ENCODE results near the gene VWA5A. TPM values are rescaled to one million over a fixed set of nuclear protein-coding genes. Genes with fewer than 3 reads are reported as not detected.

Gene VWA5A
- total RNA-seq, 4 donors from 2014 or later: 10.1 to 72.5 (median 37.2) TPM

DNA sequence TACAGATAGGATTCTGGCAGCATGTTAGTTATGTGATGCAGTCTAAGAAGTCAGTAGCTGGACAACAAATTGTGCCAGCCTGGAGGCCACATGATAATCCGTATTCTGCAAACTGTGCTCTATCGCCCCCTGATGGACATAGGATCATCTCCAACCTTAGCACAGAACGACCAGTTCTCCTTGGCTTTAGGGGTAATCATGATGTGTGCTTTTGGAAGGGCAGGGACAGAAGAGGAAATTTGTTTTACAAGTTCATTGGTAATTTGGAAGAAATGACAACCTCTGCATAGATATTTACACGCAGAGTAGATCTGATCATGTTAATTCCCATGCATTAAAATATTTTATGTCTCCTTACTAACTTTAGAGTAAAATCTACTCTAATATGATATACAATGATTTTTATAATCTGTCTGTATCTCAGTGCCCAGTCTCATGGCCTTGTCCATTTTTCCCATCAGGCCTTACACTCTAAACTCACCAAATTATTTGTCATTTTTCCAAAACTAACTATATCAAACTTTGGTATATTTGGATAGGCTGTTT is 80.0 kb downstream of the VWA5A start:
- DNase-seq: peak; percentile 65
- Histone ChIP-seq H3K27ac (peak overlapping the region in 3 of 4 donors; percentile 28 to 56 (median 53)), H3K27me3 (no peaks in the 10 kb centered on the region), H3K36me3 (no peaks in the 10 kb centered on the region), H3K4me3 (no peak overlapping the region), H3K9me3 (no peaks in the 10 kb centered on the region), H3K4me1 (peaks cover 0 to 16% (median 5%) of the 10 kb centered on the region in 4 donors)
- TF ChIP-seq, protein P1, sequence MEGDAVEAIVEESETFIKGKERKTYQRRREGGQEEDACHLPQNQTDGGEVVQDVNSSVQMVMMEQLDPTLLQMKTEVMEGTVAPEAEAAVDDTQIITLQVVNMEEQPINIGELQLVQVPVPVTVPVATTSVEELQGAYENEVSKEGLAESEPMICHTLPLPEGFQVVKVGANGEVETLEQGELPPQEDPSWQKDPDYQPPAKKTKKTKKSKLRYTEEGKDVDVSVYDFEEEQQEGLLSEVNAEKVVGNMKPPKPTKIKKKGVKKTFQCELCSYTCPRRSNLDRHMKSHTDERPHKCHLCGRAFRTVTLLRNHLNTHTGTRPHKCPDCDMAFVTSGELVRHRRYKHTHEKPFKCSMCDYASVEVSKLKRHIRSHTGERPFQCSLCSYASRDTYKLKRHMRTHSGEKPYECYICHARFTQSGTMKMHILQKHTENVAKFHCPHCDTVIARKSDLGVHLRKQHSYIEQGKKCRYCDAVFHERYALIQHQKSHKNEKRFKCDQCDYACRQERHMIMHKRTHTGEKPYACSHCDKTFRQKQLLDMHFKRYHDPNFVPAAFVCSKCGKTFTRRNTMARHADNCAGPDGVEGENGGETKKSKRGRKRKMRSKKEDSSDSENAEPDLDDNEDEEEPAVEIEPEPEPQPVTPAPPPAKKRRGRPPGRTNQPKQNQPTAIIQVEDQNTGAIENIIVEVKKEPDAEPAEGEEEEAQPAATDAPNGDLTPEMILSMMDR (IDR thresholded peaks at IDR 0.05): peak; percentile 50 to 66 (median 63)
- TF ChIP-seq POLR2AphosphoS5 (IDR thresholded peaks at IDR 0.05) (no peak), POLR2A (IDR thresholded peaks at IDR 0.05) (no peak), EP300 (IDR thresholded peaks at IDR 0.05; ENCODE audit: low read depth) (no peak)
- in situ Hi-C loops (cut with MboI; ENCODE audit: low pct_ligation_motif_present in 1 of 4, low pct_unique_long_range_greater_than_20kb in 1 of 4, low sequenced_read_pairs in 3 of 4) (loop anchor here in 2 of 4 donors (10.0 kb wide), 1 partner anchor 120 kb away; no protein-coding TSS in a partner anchor), intact Hi-C loops (cut with DNase I; ENCODE audit: low total_unique reads) (no loop called here)
- 25 to 34% methylated on average over 4 of the region's 4 CpGs for WGBS, 2 donors (ENCODE audit: low coverage in 1 of 2)

Other genes starting within 250 kb of the VWA5A start
- not detected for gene TMEM225, start 229.8 kb upstream of the VWA5A start, total RNA-seq
- gene OR8D4, start 213.3 kb upstream of the VWA5A start, total RNA-seq: 1 to 10 TPM in 2 of 4 donors, under 1 TPM in 1, not detected in 1; 0.82 to 1.7 (median 1.6) TPM
- gene OR4D5, start 175.8 kb upstream of the VWA5A start, total RNA-seq: under 1 TPM in 2 of 4 donors, not detected in 2; 0.41 to 0.95 TPM
- gene OR6T1, start 171.6 kb upstream of the VWA5A start, total RNA-seq: not detected
- gene OR10S1, start 137.7 kb upstream of the VWA5A start, total RNA-seq: not detected
- gene OR10G6, start 120.3 kb upstream of the VWA5A start, total RNA-seq: not detected
- gene OR10G4, start 102.5 kb upstream of the VWA5A start, total RNA-seq: 1 to 10 TPM in 1 of 4 donors, under 1 TPM in 1, not detected in 2; 0.27 to 1.2 TPM
- under 1 TPM in 1 of 4 donors, not detected in 3; 0.55 TPM for gene OR10G9, start 92.4 kb upstream of the VWA5A start, total RNA-seq
- 1 to 10 TPM in 1 of 4 donors, not detected in 3; 2.0 TPM for gene OR10G8, start 88.7 kb upstream of the VWA5A start, total RNA-seq
- gene OR10G7, start 74.1 kb upstream of the VWA5A start, total RNA-seq: not detected
- not detected for gene OR10D3, start 67.9 kb downstream of the VWA5A start, total RNA-seq
- gene OR8G1, start 125.6 kb downstream of the VWA5A start, total RNA-seq: under 1 TPM in 1 of 4 donors, not detected in 3; under 0.01 TPM
- gene OR8G5, start 140.9 kb downstream of the VWA5A start, total RNA-seq: under 1 TPM in 1 of 4 donors, not detected in 3; 0.41 TPM
- under 1 TPM in 1 of 4 donors, not detected in 3; 0.82 TPM for gene OR8D1, start 198.5 kb downstream of the VWA5A start, total RNA-seq
- gene OR8D2, start 204.7 kb downstream of the VWA5A start, total RNA-seq: not detected